HG03378 (cell line): Measurements from ENCODE around the gene KSR1.
"Not testable (repeated sequence)": the region's sequence is repeated elsewhere in the genome, so short reads cannot be mapped to it uniquely, and the experiment has no call there.

Source experiments
- ATAC-seq: cut with Tn5 transposase; IDR thresholded peaks from one replicate; pipeline ENCODE4 v1.9.1; 2021; ENCODE audit warnings: mild to moderate bottlenecking, moderate library complexity; ENCODE audit not compliant: unreplicated experiment

Gene KSR1

DNA sequence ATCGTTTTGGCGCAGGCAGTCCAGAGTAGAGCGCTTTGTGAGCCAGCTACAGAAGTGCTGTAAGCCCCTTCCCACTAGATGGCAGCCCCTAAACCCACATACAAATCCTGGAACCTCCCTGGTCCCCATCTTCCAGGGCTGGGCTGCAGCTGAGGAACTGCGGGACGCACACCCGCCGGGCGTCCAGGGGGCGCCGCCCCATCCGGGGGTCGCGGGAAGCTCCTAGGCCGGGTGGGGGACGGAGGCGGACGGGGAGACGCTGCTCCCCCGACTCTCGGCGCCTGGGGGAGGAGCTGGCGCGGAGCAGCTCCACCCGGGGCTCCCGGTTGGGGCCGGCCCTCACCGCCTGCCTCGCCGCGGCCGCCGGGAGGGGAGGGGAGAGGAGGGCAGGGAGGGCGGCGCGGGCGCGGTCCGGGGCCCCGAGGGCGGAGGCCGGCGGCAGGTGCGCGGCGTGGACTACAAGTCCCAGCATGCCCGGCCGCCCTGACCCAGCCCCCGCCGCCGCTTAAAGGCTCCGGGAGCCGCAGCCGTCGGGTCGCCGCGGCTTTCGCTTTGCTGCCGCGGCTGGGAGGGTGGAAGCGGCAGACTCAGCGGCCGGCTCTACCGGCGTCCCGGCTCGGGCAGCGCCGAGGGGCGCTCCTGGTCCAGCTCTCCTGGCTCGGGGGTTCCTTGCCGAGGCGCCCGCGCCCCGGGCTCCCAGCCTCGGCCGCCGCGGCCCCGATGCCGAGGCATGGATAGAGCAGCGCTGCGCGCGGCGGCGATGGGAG, at the start of gene KSR1:
Gene KSR1 (plus strand): TSS at position 535 of the 767 bp plus-strand sequence. CDS start 196 bp downstream, at position 731.
- no peak for ATAC-seq

DNA sequence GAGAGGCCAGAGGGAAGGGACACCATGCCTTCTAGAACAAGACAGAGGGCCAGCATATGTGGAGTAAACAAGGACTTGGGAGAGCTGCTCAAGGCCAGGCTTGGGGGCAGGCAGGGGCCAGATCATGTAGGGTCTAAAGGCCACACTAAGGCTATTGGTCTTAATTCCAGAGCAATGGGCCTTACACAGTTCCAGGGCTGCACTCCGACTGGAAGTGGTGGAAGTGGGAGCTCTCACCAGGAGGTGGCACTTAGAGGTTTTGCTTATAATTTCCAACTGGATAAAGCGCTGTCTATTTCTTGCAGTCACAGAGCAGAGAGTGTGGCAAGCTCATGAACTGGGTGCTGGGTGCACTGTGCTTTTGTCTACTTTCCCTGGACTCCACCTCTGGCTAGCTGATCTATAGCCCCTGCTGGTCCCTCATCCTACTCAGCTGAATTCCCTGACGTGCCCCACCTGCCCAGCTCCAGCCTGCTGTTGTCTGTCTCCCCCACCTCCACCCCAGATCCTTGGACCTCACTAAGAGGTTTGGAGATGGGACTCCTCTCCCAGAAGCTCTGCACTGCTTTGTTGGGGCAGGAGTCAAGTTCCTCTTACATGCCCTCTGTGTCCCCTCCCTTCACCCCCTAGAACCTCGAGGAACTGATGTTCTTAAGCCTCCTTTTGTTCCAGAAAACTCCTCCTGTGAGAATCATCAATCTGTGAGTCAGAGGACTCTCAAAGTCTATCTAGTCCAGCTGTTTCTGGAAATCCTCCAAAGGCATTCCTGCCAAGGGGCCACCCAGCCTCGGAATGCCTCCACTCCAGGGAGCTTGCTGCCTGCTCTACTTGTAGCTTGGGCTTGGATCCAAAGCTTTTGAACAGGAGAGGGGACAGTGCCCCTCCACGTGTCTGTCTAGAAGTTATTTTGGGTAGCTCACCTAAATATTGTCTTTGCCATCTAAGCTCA, 48.1 kb upstream of the KSR1 start:
- ATAC-seq = no peak

DNA sequence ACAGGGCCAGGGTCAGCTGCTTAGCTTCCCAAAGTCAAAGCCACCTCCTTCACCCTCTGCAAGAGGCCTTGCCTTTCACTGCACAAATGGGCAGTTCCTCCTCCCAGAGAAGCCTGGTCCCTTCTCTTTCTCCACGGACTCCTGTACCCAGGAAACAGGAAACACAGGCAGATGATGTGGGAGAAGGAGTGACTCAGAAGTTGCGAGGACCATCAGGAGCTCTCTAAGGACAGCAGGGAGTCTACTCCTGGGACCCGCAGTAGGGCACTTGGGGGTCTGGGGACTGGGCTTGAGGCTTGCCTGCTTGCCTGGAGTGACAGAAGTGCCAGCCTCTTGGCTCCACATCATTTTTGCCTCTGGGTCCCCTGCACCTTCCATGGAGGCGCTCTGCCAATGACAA, 47.4 kb upstream of the KSR1 start:
- no peak for ATAC-seq

DNA sequence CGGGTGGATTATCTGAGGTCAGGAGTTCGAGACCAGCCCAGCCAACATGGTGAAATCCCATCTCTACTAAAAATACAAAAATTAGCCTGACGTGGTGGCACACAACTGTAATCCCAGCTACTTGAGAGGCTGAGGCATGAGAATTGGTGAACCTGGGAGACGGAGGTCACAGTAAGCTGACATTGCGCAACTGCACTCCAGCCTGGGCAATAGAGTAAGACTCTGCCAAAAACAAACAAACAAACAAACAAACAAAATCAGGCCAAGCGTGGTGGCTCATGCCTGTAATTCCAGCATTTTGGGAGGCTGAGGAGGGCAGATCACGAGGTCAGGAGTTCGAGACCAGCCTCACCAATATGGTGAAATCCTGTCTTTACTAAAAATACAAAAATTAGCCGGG, 44.1 kb upstream of the KSR1 start:
- ATAC-seq = not testable (repeated sequence)

DNA sequence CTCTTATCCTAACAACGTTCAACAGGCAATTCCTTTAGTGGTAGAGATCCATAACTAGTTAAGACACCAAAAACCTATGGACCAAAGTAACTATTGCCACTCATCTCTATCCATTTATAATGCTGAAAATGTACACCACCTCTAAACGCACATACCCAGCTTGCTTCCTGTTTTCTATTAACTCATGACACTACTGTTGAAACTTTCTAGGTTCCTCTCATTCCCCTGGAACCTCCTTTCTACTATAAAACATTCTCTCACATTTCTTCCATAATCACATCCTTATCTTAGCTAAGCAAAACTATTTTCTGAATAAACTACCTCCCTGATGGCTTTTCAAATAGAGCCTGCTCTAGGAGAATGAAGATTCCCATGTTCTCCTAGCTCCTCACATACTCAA, 42.9 kb upstream of the KSR1 start:
- ATAC-seq = no peak

DNA sequence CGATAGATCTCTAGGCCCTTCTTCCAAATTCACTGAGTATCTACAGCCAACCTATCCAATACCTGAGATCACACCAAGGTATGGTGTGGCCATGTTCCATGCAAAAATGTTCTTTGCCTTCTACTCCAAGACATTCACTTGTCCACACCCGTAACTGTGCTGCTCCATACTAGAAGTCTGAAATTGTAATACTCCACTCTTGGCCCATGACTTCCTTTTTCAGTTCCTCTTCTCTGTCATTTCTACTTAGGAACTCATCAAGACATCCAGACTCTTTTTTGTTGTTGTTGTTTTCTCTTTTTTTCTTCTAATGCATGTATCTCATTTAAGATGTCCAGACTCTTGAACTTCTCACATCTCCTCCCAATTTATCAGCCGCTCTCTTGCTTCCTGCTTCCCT, 42.5 kb upstream of the KSR1 start:
- no peak for ATAC-seq

DNA sequence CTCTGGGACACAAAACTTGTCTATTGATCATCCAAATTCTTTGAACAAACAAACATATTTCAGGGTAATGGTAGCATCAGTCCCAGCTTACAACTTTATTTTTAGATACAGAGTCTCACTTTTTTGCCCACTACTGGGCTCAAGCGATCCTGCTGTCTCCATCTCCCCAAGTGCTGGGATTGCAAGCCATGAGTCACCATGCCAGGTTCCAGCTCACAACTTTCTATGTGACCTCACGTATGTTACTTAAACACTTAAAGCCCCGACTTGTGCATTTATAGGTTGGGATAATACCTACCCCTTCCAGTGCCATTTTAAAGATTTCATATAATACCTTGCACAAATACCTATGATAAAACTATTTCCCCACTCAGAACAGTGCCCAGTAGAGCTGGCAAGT, 42.0 kb upstream of the KSR1 start:
- no peak for ATAC-seq

DNA sequence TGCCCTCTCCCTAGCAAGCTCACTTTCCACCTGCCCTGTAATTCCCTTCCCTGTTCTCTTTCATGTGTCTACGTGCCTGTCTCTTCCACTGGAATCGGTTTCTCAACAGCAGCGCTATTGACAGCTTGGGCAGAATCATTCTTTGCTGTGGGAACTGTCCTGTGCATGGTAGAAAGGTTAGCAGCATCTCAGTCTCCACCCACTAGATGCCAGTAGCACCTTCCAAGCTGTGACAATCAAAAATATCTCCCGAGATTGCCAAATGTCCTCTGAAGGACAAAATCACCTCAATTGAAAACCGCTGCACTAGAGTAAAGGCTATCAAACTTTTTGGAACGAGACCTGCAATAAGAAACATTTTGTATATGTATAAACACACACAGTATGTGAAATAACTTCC, 41.6 kb upstream of the KSR1 start:
- ATAC-seq = no peak

DNA sequence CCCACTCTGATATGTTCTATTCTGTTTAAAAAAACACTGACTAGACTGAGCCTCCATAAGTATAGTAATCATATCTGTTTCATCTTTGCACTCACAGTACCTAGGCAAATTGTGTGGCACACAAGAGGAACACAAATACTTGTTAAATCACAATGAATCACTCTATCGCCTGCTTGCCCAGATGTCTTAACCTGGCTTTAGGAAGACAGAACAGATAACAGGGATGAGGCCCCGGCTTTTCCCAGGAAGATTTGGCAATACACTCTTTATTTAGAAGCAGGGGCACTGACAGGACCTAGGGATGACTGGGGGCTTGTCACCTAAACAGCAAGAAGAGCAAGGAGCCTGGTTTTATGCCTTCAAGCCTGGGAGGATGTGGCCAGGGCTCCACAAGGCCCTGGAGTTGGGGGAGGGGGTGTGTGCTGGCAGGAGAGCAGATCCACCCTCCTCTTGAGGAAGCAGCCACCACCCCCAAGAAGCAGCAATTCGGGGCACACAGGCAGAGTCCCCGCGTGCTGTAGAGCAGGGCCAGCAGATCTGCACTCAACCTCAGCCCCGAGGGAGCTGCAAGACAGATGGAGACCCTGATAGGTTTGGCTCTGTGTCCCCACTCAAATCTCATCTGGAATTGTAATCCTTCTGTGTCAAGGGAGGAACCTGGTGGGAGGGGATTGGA, 41.0 kb upstream of the KSR1 start:
- ATAC-seq = no peak

DNA sequence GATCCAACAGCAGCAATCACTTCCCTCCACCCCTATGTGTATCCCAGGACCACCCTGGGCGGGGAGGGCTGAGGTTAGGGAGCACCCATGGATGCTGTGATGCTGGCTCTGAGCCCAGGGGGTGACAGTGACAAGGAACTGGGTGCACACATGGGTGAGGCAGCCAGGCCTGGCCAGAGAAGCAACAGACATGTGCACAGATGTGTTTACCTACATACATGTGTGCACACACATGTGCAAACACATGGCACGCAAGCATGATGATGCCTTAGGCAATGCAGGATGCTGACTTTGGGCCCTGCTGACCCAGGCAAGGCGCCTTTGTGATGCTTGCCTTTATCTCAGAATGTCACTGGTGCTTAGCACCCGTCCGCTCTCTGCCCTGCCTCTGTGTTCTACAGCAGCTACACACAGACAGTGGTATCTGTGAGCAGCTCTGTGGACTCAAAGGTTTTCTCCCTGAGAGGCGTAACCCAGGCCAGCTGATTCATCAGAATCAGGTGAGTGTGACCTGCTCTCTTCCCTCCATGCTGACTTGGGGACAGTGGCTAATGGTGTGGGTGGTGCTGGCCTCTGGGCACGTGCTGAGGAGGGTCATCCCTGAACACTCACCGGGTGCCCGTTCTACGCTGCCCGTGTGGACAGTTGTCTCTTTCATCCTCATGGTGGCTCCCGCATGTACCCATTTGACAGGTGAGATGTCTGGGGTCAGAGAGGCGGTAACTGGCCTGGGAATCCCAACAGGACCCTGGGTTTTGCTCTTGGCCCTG, 38.5 kb upstream of the KSR1 start:
- no peak for ATAC-seq

DNA sequence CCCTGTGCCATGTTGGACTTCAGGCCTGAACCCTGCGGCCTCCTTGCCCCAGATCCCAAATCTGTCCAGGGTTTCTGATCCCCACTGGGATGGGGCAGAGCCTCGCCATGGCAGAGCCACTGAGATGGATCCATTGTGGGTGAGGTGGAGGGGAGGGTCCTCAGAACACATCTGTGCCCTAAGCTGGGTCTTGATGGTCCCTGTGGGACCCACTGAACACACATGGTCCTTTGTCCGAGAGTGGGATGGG, 38.0 kb upstream of the KSR1 start:
- ATAC-seq = no peak

DNA sequence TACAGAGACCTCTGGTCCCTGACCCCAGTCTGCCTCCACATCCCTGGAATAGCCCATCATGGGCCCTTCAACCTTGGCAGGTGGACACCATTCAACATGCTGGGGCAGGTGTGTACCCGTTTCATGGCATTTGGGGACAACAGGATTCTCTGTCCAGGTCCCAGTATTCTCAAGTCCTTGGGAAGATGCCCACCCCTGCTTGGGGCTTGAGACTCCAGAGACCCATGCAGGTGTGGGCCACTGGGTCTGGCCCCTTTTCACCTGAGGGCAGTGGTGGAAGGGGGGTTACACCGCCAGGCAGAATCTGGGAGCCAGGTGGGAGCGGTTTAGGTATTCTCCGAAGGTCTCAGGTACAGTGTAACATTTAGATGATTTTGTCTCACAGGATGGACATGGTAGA, 37.1 kb upstream of the KSR1 start:
- no peak for ATAC-seq

DNA sequence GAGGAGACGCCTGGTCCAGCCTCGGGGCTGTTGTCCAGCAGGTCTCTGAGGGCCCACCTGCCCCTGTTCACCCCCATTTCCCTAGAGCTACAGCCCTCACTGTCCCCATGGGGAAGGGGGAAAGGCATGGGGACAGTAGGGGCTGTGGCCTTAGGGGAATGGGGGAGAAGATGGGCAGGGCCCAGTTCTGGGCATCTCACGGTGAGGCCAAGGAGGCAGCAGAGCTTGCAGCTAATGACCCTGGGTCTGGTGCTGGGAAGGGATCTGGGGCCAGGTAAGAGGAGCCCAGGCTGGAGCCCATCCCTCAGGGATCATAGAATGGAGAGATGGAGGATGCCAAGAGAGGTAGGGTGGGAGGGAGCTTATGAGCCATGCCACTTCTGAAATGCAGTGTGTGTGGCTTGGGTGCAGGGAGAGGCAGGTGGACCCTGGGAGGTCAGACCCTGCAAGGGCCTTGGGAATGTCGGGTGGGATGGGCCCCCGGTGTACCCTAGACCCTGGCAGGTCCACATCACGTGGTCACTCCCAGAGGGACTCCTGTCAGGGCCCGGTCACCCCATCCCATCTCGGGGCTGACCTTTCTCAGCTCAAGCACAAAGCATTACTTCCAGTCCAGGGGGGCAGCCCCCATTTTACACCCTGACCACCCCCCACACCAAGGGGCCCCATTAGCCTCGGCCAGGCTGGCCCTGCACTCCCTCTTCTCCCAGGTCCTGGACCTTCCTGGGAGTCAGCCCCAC, 35.9 kb upstream of the KSR1 start:
- no peak for ATAC-seq

DNA sequence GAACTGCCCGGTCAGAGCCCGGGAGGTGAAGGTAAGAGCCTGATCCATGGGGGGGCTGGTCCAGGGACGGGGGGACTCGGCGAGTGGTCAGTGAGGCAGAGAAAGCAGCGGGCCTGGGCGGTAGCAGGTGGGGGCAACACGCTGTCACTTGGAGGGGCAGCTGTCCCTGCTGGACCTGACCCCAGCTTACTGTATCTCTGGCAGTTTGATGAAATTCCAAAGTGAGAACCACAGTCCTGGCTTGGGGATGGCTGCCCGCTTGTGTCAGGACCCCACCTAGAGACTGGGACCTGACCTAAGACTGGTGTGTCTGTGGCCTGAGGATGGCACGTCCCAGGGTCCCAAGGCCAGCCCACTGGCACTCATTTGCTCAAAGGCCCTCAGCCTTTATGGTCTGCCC, 35.1 kb upstream of the KSR1 start:
- ATAC-seq = no peak

DNA sequence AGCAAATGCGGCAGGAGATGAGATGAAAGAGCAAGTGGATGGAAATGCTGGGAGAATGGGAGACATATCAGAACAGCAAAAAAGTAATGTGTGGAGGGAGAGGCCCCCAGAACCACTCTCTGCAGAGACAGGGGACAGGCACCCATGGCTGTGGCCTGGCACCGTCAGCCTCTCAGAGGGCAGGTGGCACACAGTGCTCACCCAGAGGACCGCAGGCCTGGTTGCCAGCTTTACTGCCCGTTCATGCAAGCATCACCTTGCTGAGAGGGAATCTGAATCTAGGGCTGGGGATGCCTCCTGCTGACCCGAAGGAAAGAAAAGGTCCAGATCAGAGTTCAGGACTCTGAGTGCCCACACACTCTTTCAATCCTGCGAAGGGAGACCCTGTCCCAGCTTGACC, 34.6 kb upstream of the KSR1 start:
- ATAC-seq = not testable (repeated sequence)

DNA sequence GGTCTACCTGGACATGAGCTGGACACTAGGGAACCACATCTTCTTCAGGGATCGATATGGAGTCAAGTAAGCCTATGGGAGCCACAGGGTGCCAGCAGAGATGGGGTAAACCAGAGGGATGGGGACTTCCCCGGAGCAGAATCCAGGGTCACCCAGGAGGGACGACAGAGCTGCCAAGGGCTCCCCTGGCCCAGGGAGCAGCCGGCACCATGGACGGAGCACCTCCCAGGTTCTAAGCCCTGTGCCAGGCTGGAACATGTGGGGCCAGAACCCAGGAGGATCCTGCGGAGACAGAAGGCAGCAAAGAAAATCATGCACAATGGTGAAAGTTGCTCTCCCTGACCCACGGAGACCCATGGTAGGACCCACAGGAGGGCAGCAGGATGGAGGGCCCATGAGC, 33.6 kb upstream of the KSR1 start:
- no peak for ATAC-seq

DNA sequence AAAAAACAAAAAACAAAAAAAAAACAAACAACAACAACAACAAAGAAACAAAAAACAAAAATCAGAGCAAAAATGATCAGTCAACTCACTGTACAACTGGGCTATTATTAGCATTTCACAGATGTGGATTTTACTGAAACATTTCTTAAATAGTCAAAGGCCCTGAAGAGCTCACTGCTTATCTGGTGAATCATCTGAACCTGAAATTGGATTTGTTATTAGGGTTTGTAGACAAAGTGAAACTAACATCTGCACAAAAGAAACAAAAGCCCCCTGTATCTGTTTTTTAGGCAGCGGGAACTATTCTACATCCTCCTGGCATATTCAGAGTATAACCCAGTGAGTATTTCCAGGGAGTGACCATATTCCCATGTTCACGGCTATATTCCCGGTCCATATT, 32.6 kb upstream of the KSR1 start:
- no peak for ATAC-seq

DNA sequence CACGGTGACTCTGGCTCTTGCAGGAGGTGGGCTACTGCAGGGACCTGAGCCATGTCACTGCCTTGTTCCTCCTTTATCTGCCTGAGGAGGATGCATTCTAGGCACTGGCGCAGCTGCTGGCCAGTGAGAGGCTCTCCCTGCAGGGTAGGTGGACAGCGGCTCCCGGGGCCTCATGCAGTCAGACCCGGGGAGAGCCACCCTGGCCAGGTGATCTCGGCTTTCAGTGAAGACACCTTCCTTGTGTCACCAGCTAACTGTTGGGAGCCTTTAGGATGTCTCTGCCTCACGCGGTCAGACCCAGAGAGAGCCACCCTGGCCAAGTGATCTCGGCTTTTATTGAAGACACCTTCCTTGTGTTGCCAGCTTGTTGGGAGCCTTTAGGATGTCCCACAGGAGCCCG, 31.7 kb upstream of the KSR1 start:
- ATAC-seq = no peak

DNA sequence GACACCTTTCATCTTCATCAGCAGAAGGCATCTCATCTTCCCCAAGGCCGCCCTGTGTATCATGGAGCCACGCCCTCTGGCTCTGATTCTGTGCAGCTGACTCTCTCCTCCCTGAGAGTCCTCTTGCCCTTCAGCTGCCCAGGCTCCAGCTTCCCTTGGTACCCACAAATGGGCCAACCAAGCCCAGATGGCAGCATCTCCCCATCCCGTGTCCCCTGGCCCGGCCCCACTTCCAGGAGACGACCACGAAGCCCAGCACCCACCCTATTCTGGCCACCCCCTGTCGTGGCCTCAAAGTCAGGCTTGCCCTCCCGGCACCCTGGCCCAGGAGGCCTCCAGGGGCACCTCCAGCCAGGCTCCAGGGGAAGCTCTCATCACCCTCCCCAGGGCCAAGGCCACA, 31.3 kb upstream of the KSR1 start:
- ATAC-seq = no peak

DNA sequence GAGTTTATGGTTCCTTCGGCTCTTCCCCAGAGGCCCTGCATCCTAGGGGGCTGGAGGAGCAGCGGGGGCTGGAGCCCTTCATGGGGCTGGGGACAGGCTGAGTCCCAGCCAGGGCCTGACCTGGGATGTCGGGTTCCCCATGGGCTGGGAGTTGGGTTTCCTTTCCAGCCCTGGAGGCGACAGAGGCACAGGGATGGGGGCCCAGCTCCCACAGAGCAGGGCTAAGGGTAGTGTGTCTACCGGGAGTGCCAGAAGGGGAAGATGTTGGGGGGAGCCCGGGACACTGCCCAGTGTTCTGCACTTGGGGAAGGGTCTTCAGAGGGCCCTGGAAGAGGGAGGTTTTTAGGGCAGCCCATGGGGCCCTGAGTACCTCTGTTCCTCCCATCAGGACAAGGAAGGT, 30.7 kb upstream of the KSR1 start:
- not testable (repeated sequence) for ATAC-seq
